KMS-11 (cell line): Measurements from ENCODE around the gene PSEN2.

Source experiments
- H2AFZ ChIP-seq: fragments of 200-600 bp; sonication (generic); 2 replicates; pipeline ENCODE4 v1.6.1; 2016; ENCODE audit warnings: antibody characterized with exemption, mixed run types, low read depth
- H3K27ac ChIP-seq: fragments of 200-600 bp; sonication (generic); 2 replicates; pipeline ENCODE4 v1.6.1; 2016; ENCODE audit warnings: mild to moderate bottlenecking, mixed run types
- H3K27me3 ChIP-seq: fragments of 200-600 bp; sonication (generic); 2 replicates; pipeline ENCODE4 v1.6.1; 2017; ENCODE audit warnings: mild to moderate bottlenecking, low read depth, mixed run types, moderate library complexity; ENCODE audit not compliant: insufficient read depth
- H3K36me3 ChIP-seq: fragments of 200-600 bp; sonication (generic); 2 replicates; pipeline ENCODE4 v1.6.1; 2017; ENCODE audit warnings: mild to moderate bottlenecking, mixed run types; ENCODE audit not compliant: insufficient read depth
- H3K4me1 ChIP-seq: fragments of 200-600 bp; sonication (generic); 2 replicates; pipeline ENCODE4 v1.6.1; 2016; ENCODE audit warnings: mild to moderate bottlenecking, low read depth, mixed run types; ENCODE audit not compliant: poor library complexity, severe bottlenecking
- H3K4me2 ChIP-seq: fragments of 200-600 bp; sonication (generic); 2 replicates; pipeline ENCODE4 v1.7.0; 2016; ENCODE audit warnings: mild to moderate bottlenecking, mixed run types
- H3K4me3 ChIP-seq: fragments of 200-600 bp; sonication (generic); IDR thresholded peaks from 2 replicates; pipeline ENCODE4 v1.6.1; 2017; ENCODE audit warnings: low read depth, low read length, mixed read lengths; ENCODE audit not compliant: insufficient read depth
- H3K79me2 ChIP-seq: fragments of 200-600 bp; sonication (generic); 2 replicates; pipeline ENCODE4 v1.6.1; 2016; ENCODE audit warnings: low read depth, mixed run types; ENCODE audit not compliant: insufficient read depth
- H3K9ac ChIP-seq: fragments of 200-600 bp; sonication (generic); 2 replicates; pipeline ENCODE4 v1.6.1; 2016; ENCODE audit warnings: mild to moderate bottlenecking, mixed run types
- H4K20me1 ChIP-seq: fragments of 200-600 bp; sonication (generic); 2 replicates; pipeline ENCODE4 v1.6.1; 2016; ENCODE audit warnings: mild to moderate bottlenecking, mixed run types; ENCODE audit not compliant: insufficient read depth
- CTCF ChIP-seq: fragments of 200-600 bp; sonication (generic); conservative IDR thresholded peaks from 2 replicates; pipeline ENCODE4 v1.6.1; 2017; ENCODE audit warnings: low read depth, mild to moderate bottlenecking, antibody characterized with exemption, low read length, moderate library complexity, mixed read lengths

Gene PSEN2

GRCh38 chr1:226825037-226825745 lies 45.2 kb upstream of the PSEN2 start:
- H2AFZ ChIP-seq: no peak overlapping the region
- no peaks in the 10 kb centered on the region for H3K79me2 ChIP-seq
- TF ChIP-seq CTCF: no peak
- H3K4me2 ChIP-seq: no peak overlapping the region
- H3K27me3 ChIP-seq: no peaks in the 10 kb centered on the region
- H3K4me1 ChIP-seq: peaks cover 14% of the 10 kb centered on the region
- H3K36me3 ChIP-seq: no peaks in the 10 kb centered on the region
- H3K4me3 ChIP-seq: no peak overlapping the region
- H3K9ac ChIP-seq: no peak overlapping the region
- no peak overlapping the region for H3K27ac ChIP-seq
- no peaks in the 10 kb centered on the region for H4K20me1 ChIP-seq

DNA sequence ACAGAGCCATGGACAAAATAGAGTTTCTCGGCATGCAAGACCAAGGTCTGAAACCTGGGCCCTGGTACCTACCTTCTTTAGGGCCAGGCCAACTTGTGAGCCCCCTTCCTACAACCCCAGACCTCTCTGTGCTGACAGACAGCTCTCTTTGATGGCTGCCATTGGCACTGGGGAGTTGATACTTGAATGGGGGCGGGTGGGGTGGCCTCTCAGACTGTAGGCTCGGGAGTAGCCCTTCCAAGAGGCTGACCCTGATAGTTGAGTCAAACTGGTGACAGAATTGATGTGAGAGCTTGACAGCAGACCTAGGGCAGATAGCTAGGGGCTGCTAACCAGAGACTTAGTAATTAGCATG lies 44.7 kb upstream of the PSEN2 start:
- Histone ChIP-seq H2AFZ (no peak overlapping the region), H3K27me3 (no peaks in the 10 kb centered on the region), H3K79me2 (no peaks in the 10 kb centered on the region), H3K9ac (no peak overlapping the region), H4K20me1 (no peaks in the 10 kb centered on the region), H3K27ac (no peak overlapping the region), H3K4me1 (peaks cover 14% of the 10 kb centered on the region), H3K4me2 (no peak overlapping the region), H3K36me3 (no peaks in the 10 kb centered on the region), H3K4me3 (no peak overlapping the region)
- TF ChIP-seq CTCF: no peak

DNA sequence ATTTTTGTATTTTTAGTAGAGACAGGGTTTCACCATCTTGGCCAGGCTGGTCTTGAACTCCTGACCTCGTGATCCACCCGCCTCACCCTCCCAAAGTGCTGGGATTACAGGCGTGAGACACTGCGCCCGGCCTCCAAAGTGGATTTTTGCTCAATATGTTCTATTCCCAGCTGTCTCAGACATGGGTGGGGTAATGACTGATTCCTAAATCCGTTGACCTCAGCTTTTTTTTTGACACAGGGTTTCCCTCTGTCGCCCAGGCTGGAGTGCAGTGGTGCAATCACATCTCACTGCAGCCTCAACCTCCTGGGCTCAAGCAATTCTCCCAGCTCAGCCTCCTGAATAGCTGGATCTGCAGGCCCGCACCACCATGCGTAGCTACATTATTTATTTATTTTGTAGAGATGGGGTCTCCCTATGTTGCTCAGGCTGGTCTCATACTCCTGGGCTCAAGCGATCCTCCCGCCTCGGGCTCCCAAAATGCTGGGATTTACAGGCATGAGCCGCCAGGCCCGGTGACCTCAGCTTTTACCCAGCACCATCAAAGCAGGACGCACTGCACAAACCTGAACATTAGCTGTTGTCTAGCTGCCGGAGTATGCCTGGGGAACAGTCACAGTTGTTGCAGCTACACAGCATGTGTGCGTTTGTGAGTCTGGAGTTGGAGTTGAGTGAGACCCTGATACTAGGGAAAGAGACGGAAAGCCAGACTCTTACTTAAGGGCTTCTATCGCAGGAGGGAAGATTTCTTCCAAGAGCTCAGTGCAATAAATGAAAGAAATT lies 43.7 kb upstream of the PSEN2 start:
- no peaks in the 10 kb centered on the region for H3K36me3 ChIP-seq
- H3K27ac ChIP-seq: no peak overlapping the region
- H4K20me1 ChIP-seq: no peaks in the 10 kb centered on the region
- H3K27me3 ChIP-seq: no peaks in the 10 kb centered on the region
- no peak overlapping the region for H3K9ac ChIP-seq
- TF ChIP-seq CTCF: no peak
- H3K4me1 ChIP-seq: peaks cover 14% of the 10 kb centered on the region
- no peak overlapping the region for H3K4me3 ChIP-seq
- H2AFZ ChIP-seq: no peak overlapping the region
- H3K4me2 ChIP-seq: no peak overlapping the region
- H3K79me2 ChIP-seq: no peaks in the 10 kb centered on the region

- Histone ChIP-seq H3K4me1 (peaks cover 14% of the 10 kb centered on the region), H3K9ac (no peak overlapping the region; the same call in 1 of the 2 replicates), H3K27me3 (no peaks in the 10 kb centered on the region), H3K27ac (no peak overlapping the region), H2AFZ (peak overlapping the region; percentile 96), H3K4me3 (no peak overlapping the region), H3K79me2 (no peaks in the 10 kb centered on the region), H4K20me1 (no peaks in the 10 kb centered on the region), H3K4me2 (peak overlapping the region; percentile 48; the same call in 1 of the 2 replicates), H3K36me3 (no peaks in the 10 kb centered on the region)
- TF ChIP-seq CTCF: no peak
These were observed 43.0 kb upstream of the PSEN2 start for GRCh38 chr1:226827458-226827857.
